H1 (cell line): Measurements from ENCODE around the gene NFAM1. TPM values are rescaled to one million over a fixed set of nuclear protein-coding genes. Genes with fewer than 3 reads are reported as not detected.

Source experiments
- CHD1 ChIP-seq: IDR thresholded peaks from 2 replicates; pipeline ENCODE4 v1.6.1; 2012; ENCODE audit warnings: low read depth, low read length, improper control_type of control experiment
- CREB1 ChIP-seq: IDR thresholded peaks from 2 replicates; pipeline ENCODE4 v1.6.1; 2012; ENCODE audit warnings: inconsistent platforms
- RFX5 ChIP-seq: IDR thresholded peaks from 2 replicates; pipeline ENCODE4 v1.6.1; 2011; ENCODE audit warnings: low read depth, low read length, improper control_type of control experiment, borderline replicate concordance
- polyA plus RNA-seq, 7 experiments: library from polyadenylated mRNA; depleted of rRNA in 3 of 7; stranded (reverse) in 5 of 7; unstranded in 2 of 7; fragments of >200 nt in 5 of 7; fragments of 200-250 nt in 2 of 7; gene quantifications; 1 replicate in 5 of 7; 2 replicates in 1 of 7; 4 replicates in 1 of 7; pipeline versions ENCODE4 v1.2.1 to v1.2.3, GENCODE V29; 2011 to 2013; ENCODE audit warnings: missing spikeins in 2 of 7, mixed read lengths in 2 of 7
- total RNA-seq: library from RNA; stranded (reverse); fragmentation: NEBNext Ultra II Directional; extraction: Animal tissue kit (Norgen Biotek cat#: 25700); gene quantifications from 2 replicates; pipeline ENCODE4 v1.2.1, GENCODE V29; 2021

The NFAM1 gene
- total and polyA plus RNA-seq, 2 of the 8 experiments (the other 6 are each of a cell fraction or from before 2014, with no cell fraction given), result 0.62 to 0.73 TPM

- TF ChIP-seq RFX5 (no peak), CHD1 (no peak), CREB1 (no peak)
Observed at GRCh38 chr22:42468841-42469240, 36.6 kb upstream of the NFAM1 start (continued).
